Fibroblast of skin of right quadriceps (primary cell): ENCODE measurements around the gene CAMK1D.
"Not testable (repeated sequence)": the region's sequence is repeated elsewhere in the genome, so short reads cannot be mapped to it uniquely, and the experiment has no call there.

Source experiments
- DNase-seq: peaks from one replicate; pipeline ENCODE4 v3.0.0-alpha.2; 2013

Gene CAMK1D

GRCh38 chr10:12839941-12840611, 490.7 kb downstream of the CAMK1D start:
- peak; percentile 35 for DNase-seq

- no peak for DNase-seq
Observed at GRCh38 chr10:12841426-12841825, 492.1 kb downstream of the CAMK1D start.

GRCh38 chr10:12841826-12842225, 492.5 kb downstream of the CAMK1D start:
- no peak for DNase-seq

- no peak for DNase-seq
Observed at GRCh38 chr10:12842310-12842709, 493.0 kb downstream of the CAMK1D start.

- DNase-seq, result no peak
Observed at GRCh38 chr10:12843296-12843945, 494.1 kb downstream of the CAMK1D start.

- DNase-seq, result peak; percentile 96
Observed at GRCh38 chr10:12844811-12845483, 495.6 kb downstream of the CAMK1D start.

- DNase-seq, result peak; percentile 49
Observed at GRCh38 chr10:12846718-12847117, 497.4 kb downstream of the CAMK1D start.

GRCh38 chr10:12847361-12847975, 498.1 kb downstream of the CAMK1D start:
- no peak for DNase-seq

GRCh38 chr10:12848439-12849173, 499.3 kb downstream of the CAMK1D start:
- no peak for DNase-seq

- no peak for DNase-seq
Observed at GRCh38 chr10:12849319-12850181, 500.2 kb downstream of the CAMK1D start.

GRCh38 chr10:12852687-12853086, 503.3 kb downstream of the CAMK1D start:
- peak; percentile 80 for DNase-seq

- no peak for DNase-seq
Observed at GRCh38 chr10:12854988-12855387, 505.6 kb downstream of the CAMK1D start.

- DNase-seq, result no peak
Observed at GRCh38 chr10:12862459-12862858, 513.1 kb downstream of the CAMK1D start.

- not testable (repeated sequence) for DNase-seq
Observed at GRCh38 chr10:12865515-12865914, 516.2 kb downstream of the CAMK1D start.

GRCh38 chr10:12868229-12868628, 518.9 kb downstream of the CAMK1D start:
- no peak for DNase-seq

- DNase-seq, result no peak
Observed at GRCh38 chr10:12869427-12869826, 520.1 kb downstream of the CAMK1D start.

- no peak for DNase-seq
Observed at GRCh38 chr10:12872577-12872976, 523.2 kb downstream of the CAMK1D start.

- no peak for DNase-seq
Observed at GRCh38 chr10:12873172-12873571, 523.8 kb downstream of the CAMK1D start.

GRCh38 chr10:12874501-12874900, 525.2 kb downstream of the CAMK1D start:
- DNase-seq, result no peak

GRCh38 chr10:12875100-12875499, 525.8 kb downstream of the CAMK1D start:
- no peak for DNase-seq

GRCh38 chr10:12876266-12876665, 526.9 kb downstream of the CAMK1D start:
- DNase-seq, result no peak

- DNase-seq, result no peak
Observed at GRCh38 chr10:12877150-12877549, 527.8 kb downstream of the CAMK1D start.
